MM.1S (cell line): ENCODE data around the gene MEAK7.

Experiments
- CTCF ChIP-seq: fragments of 300-600 bp; sonication (generic); IDR thresholded peaks from 2 replicates; pipeline ENCODE4 v1.5.1; 2016; ENCODE audit warnings: antibody characterized with exemption, low read length, mixed read lengths
- EZH2phosphoT487 ChIP-seq: fragments of 300-600 bp; sonication (generic); IDR thresholded peaks from 2 replicates; pipeline ENCODE4 v1.6.1; 2018; ENCODE audit warnings: antibody characterized with exemption, low read length

GRCh38 chr16:84517366-84517765 lies 12.9 kb upstream of the MEAK7 start:
- no peak for TF ChIP-seq EZH2phosphoT487
- no peak for TF ChIP-seq CTCF
